ENCODE results near the gene ELSPBP1.
"Not testable (repeated sequence)": the region's sequence is repeated elsewhere in the genome, so short reads cannot be mapped to it uniquely, and the experiment has no call there.

The ELSPBP1 gene

DNA sequence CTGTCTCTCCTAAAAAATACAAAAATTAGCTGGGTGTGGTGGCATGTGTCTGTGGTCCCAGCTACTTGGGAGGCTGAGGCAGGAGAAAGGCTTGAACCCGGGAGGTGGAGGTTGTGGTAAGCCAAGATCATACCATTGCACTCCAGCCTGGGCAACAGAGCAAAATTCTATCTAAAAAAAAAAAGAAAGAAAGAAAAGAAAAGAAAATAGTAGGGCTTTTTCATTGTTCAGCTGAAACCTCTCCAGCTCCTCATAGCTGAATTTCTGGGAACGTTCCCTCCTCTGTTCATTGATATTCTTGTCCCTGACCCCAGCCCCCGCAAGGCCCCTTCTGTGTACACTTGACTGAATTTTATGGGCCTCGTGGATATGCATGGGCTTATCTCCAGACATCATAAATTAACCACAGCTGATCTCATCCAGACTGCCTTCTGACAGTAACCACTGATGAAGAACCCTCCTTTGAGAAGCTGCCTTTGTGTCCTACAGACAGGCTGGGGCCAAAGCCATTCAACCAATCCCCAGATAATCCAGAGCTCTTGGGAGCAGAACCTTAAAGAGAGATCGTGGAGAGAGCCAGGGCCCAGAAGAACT, at the start of gene ELSPBP1:
ELSPBP1 (plus strand) TSS at position 424 of the 594 bp plus-strand sequence. CDS start 14,036 bp downstream, outside the sequence.
- DNase-seq: no peak

DNA sequence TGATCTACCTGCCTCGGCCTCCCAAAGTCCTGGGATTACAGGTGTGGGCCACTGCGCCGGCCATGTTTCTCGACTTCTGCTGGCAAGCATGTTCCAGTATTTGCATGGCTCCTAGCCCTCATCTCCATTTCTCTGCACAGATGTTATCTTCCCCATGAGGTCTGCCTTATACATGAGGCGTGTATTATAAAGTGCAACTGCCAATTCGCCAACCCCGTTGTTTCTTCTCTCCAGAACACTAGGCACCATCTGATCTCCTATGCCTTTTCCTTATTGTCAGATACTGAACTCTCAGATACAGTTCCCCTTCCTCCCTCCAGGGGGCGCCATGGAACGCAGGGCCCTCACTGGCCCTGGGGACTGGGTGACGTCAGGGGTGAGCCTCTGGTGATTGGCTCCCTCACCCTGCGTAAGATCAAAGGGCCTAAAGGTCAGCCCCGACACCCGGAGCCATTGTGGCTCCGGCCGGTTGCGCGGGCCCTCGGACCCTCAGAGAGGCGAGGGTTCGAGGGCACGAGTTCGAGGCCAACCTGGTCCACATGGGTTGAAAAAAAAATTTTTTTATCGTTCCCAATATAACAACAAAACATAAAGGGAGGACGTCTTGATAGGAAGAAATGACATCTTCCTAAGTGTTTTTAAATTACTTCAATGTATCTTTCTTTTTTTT, 44.4 kb upstream of the ELSPBP1 start:
- not testable (repeated sequence) for DNase-seq

DNA sequence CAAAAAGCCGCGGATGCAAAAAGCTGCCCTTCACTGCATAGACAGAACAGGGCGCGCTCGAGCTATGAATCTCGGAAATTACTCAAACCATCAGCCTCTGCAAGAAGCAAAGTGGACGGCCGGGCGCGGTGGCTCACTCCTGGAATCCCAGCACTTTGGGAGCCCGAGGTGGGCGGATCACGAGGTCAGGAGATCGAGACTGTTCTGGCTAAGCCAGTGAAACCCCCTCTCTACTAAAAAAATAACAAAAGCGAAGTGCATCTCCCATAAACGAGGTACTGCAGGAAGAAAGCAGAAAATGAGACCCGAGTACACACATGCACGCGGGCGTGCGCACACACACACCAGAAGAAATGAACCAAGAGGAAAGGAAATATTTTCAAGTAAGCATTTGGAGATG, 42.3 kb upstream of the ELSPBP1 start:
- not testable (repeated sequence) for DNase-seq

DNA sequence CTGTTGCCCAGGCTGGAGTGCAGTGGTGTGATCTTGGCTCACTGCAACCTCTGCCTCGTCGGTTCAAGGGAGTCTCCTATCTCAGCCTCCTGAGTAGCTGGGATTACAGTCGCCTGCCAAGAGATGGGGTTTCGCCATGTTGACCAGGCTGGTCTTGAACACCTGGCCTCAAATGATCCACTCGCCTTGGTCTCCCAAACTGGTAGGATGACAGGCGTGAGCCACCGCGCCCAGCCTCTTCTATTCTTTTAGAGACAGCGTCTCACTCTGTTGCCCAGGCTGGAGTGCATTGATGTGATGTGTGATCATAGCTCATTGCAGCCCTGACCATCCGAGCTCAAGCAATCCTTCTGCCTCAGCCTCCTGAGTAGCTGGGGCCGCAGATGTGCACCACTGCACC, 38.5 kb upstream of the ELSPBP1 start:
- DNase-seq: not testable (repeated sequence)

DNA sequence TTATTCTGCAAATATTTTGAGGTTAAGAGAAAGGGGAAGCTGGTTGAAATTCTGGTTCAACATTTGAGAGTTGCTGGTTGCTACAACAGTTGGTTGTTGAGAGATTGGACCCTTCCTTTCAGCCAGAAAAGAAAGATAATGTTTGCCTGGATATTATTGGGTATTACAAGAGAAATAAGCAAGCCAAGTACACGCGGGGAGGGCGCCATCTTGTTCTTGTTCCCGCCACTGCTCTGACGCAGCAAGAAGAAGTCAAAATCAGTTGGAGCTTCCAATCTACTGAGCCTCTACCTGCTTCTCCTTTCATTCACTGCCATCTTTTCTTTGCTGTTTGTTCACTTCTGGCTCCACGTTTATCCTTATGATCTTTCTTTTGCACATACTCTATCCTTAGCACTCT, 20.9 kb upstream of the ELSPBP1 start:
- DNase-seq: no peak

DNA sequence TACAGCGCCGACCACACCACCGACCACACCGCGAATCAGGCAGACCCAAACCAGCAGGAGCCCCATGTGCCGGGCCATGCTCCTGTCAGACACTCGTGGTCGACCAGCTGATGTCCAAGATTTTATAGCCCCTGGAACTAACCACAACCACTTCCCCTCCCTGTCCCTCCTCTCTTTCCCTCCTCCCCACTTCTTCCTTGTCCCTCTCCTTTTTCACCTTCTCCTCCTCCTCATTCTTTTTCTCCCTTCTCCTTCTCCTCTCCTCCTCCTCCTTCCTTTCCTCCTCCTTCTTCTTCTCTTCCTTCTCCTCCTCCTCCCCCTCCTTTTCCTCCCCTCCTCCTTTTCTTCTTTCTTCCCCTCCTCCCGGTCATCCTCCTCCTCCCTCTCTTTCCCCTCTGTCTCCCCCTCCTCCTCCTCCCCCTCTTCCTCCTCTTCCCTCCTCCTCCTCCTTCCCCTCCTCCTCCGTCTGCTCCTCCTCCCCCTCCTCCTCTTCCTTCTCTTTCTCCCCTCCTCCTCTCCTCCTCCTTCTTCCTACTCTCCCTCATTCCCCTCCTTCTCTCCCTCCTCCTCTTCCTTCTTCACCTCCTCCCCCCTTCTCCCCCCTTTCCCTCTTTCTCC, 3.1 kb upstream of the ELSPBP1 start:
- no peak for DNase-seq

DNA sequence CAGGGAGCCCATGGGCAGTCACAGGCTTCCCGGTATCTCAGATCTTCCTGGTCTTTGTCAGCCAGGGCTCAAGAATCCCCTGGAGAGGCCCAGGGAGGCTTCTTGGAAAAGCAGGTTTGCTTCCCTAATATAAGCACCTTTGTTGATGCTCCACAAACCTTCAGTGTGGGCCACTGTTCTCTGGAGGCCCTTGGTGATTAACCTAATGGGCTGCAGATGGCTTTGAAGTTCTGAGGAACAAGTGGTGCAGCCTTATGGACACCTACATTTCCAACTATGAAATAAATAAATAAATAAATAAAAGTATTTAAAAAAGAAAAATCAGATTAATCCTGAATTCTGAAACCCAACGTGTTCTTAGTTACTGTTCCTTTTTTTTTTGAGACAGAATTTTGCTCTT, 2.4 kb upstream of the ELSPBP1 start, which contains the start of gene BSPH1:
BSPH1 (minus strand) TSS at position 101 of the 400 bp plus-strand sequence; CDS start at position 12, 89 bp downstream.
- no peak for DNase-seq

DNA sequence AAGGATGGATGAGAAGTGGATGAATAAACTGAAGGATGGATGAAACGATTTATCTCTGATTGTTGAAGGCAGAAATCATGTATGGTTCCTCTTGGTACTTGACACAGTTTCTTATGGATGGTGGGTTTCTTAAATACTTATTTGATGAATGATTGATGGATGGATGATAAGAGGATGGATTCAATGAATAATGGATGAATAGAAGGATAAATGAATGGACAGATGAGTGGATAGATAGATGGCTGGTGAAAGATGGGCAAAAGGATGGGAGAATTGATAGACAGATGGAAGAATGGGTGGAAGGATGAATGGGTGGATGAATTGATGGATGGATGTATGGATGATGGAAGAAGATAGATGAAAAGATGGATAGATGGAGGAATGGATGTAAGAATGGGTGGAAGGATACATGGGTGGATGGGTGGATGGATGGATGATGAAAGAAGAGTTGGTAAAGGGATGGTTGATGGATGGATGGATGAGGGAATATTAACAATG, 1.8 kb downstream of the ELSPBP1 start:
- no peak for DNase-seq

DNA sequence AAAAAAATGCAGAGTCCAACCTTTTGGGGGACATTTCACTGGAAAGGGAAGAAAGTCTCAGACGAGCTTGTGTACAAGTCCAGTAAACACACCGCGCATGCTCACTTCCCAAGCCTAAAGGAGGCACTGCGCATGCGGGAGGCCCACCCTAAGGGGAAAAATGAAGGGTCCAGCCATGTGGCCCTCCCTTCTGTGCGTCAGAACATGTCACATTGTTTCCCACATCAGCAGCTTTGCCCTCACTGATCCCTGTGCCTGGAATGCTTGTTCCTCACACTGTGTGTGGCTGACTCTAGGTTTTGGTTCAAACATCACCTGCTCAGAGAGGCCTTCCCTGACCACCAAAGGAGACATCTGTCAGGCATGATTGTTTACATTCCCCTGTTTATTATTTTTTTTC, 4.4 kb downstream of the ELSPBP1 start:
- DNase-seq: no peak

DNA sequence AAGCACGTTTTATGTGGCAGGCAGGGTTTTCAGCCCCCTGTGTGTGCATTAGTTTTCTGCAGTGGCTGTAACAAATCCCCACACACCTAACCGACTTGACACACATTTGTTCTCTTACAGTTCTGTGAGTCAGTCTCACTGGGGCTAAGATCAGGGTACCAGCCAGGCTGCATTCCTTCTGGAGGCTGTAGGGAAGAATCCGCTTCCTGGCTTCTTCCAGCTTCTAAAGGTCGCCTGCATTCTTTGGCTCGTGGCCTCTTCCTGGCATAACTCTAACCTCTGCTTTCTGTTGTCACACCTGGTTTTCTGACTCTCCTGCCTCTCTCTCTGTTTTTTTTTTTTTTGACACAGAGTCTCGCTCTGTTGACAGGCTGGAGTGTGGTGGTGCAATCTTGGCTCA, 6.4 kb downstream of the ELSPBP1 start:
- no peak for DNase-seq

DNA sequence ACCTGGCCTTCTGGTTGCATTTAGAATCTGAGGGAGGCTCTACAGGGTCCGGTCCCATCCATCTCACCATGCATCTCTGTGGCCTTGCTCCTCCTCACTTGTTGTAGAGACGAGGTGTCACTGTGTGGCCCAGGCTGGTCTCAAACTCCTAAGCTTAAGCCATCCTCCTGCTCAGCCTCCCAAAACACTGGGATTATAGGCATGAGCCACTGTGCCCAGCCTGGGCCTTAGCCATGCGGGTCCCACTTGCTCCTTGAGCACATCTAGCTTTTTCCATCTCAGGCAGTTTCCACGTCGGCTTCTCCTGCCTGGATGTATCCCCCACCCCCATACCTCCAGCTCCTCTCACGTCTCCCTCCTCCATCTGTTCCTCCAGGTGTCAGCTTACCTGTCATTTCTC, 9.8 kb downstream of the ELSPBP1 start:
- no peak for DNase-seq

DNA sequence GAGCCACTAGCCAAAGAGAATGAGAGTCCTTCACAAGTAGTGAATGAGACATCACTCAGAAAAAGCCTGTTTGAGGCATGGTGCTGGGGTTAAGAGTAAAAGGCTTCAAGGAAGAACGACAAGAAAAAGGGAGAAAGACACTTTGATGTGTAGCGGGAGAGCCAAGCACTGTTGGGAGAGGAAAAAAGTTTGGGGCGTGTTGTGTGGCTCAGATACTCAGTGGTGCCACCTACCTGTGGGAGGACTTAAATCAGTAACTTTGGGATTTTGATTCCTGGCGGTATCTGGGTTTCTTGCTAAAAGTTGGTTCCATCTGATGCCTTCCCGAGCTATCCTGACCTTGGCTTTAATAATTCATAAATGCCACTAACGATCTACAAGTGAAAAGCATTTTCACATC, 12.3 kb downstream of the ELSPBP1 start:
- no peak for DNase-seq

DNA sequence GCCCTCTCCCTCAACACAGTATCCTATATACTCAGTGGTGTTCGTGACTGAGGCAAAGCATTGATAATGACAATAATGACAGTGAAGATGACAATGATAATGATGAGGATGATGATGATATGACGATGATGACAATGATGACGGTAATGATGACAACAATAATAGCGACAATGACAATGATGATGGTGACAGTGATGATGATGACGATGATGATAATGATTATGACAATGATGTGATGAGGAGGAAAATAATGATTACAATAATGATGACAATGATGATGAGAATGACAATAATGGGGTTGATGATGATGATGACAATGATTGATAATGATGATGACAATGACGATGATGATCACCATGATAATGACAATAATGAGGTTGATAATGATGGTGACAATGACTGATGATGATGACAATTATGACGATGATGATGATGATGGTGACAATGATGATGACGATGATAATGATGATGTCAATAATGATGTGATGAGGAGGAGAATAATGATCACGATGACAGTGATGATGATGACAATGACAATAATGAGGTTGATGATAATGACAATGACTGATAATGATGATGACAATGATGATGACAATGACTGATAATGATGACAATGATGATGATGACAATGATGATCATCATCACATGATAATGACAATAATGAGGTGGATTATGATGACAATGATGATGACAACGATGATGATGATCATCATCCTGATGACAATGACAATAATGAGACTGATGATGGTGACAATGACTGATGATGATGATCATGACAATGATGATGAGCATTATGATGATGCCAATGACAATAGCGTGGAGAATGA, 16.7 kb downstream of the ELSPBP1 start:
- DNase-seq: no peak

DNA sequence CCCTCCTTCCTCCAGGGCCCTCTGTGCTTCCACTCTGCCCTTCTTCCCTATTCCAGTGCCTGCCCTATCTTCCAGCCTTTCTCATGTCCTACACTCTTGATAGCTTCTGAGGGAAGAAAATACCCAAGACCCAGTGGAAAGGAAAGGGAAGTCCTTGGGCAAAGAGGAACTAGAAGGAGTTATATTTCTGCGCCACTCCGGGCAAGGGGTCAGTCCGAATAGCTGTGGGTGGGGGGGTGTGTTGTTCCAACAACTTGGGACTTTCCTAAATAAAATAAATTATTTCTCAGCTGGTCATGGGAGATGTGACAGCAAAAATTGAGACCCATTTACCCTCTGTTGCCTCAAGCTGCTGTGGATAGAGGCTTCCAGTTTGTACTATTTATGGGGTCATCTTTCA, 26.3 kb downstream of the ELSPBP1 start:
- DNase-seq: no peak

DNA sequence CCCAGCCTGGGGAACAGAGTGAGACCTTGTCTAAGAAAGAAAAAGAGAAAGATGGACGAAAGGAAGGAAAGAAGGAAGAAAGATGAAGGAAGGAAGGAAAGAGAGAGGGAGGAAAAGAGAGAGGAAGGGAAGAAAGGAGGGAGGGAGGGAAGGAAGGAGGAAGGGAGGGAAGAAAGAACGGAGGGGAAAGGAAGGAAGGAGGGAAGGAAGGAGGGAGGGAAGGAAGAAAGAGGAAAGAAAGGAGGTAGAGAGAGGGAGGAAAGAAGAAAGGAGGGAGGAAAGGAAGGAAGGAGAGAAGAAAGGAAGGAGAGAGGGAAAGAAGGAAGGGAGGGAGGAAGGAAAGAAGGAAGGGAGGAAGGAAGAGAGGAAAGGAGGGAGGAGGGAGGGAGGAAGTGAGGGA, 28.6 kb downstream of the ELSPBP1 start:
- no peak for DNase-seq

DNA sequence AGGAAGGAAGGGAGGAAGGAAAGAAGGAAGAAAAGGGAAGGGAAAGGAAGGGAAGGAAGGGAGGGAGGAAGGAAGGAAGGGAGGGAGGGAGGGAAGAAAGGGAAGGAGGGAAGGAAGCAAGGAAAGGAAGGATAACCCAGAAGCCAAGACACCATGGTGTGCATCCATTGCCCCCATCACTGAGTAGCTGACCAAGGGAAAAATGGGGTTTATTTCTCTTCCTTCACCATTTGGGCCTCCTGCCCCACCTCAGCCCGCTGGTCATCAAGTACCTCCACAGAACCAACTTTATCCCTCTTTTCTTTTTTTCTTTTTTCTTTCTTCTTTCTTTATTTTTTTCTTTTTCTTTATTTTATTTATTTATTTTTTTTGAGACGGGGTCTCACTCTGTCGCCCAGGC, 29.1 kb downstream of the ELSPBP1 start:
- DNase-seq: no peak

DNA sequence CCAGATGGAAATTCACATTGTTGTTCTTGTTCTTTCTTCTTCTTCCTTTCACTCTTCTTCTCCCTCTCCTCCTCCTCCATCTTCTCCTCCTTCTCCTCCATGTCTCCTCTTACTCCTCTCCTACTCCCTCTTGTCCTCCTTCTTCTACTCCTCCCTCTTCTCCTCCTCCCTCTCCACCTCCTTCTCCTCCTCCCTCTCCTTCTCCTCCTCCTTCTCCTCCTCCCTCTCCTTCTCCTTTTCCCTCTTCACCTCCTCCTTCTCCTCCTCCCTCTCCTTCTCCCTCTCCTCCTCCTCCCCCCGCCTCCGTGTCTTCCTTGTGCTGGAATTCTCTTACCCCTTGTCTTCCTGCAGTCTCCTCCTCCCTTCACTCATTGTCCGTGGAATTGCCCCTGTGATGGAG, 31.0 kb downstream of the ELSPBP1 start:
- no peak for DNase-seq

DNA sequence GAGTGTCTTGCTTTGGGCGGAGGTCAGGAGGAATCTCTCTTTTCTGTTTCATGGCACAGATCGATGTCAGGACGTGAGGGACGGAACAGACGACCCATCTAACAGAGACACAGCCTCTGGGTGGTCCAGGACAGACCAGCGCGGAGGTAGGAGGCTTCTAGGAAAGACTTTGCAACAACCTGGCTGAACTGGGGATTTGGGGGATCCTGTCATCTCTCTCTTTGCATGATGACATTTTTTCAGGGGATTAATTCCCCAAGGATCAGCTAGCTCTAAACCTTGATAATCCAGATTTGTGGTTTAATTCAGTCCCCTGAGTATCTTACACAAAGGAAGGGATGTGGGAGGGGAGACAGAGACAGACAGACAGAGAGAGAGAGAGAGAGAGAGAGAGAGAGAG, 35.0 kb downstream of the ELSPBP1 start:
- DNase-seq: no peak

DNA sequence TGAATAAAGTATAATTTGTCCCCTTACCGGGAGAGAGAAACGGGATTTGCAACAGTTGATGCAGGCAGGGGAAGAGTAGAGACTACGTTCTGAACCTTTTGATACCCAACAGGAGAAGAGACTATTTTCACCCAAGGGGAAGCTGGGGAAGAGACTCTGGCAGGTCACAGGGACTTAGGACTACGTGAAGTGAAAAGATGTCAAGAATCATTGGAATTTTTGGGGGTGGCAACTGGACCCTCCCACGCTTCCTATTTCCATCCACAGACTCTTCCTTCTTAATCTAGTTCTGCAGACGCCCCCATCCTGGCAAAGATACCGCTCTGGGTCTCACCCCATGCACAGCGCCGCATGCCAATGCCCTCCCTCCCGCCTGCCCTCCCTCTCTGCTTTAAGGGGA, 35.6 kb downstream of the ELSPBP1 start:
- DNase-seq: no peak

DNA sequence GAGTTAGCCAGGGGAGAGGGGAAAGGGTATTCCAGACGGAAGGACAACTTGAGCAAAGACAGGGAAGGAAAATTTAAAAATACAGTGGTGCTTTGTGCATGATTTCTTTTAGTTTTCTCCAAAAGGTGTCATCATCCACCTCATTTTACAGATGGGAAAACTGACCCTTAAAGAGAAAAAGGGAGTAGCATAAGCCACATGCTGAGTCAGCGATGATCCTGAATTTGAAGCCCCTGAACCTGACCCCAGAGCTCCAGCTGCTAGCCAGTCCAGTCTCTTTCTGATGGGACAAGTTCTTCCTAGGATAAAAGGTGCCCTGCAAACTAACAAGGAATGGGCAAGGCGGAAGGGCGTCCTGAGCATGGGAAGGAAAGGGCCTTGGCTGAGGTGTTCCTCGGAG, 39.2 kb downstream of the ELSPBP1 start:
- no peak for DNase-seq

DNA sequence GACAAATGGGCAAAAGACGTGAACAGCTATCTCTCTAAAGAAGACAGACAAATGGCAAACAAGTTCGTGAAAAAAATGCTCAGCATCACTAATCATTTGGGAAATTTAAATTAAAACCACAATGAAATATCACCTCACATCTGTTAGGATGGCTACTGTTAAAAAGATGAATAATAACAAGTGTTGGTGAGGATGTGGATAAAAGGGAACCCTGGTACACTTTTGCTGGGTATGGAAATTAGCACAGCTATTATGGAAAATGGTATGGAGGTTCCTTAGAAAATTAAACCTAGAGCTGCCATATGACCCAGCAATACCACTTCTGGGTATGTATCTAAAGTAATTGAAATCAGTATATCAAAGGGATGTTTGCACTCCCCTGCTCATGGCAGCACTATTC, 42.3 kb downstream of the ELSPBP1 start:
- no peak for DNase-seq

DNA sequence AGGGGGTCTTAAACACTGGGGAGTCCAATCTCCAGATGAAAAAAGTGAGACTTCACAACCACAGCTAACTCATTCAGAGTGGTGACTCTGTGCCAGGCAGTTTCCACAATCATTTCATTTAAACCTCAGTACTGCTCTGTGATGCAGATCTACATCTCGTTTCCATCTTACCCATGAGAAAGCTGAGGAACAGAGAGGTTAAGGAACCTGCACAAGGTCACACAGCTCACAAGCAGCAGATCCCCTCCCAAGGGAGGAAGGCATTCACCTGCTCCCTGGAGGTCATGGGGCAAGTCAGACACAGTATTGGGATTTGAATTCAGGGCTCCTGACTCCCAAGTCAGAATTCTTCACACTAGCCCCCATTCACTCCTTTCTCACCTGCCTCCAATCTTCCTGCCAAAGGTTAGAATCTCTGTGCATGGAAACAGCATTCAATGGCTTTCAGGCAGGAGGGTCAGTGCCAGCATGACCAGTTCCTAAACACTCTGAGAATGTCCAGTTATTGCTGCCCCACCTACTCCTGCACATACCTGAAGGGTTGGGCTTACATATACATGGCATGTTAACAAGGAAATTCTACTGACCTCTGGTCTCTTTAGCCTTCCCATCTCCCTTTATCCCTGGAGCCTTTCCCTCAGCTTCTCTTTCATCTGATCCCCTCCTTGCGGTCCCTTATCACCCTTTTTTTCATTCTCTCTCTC, 47.6 kb downstream of the ELSPBP1 start:
- DNase-seq: no peak

Data from left hindlimb (tissue), 1 donor.